Neural progenitor cell (in vitro differentiated cells): Measurements from ENCODE around the gene STAMBPL1. TPM values are rescaled to one million over a fixed set of nuclear protein-coding genes. Genes with fewer than 3 reads are reported as not detected.

Source experiments
- DNase-seq: peaks from one replicate; pipeline ENCODE4 v3.0.0-alpha.2; 2016; ENCODE audit warnings: low spot score
- H2AFZ ChIP-seq: fragments of 200-600 bp; sonication (generic); replicated peaks from 2 replicates; pipeline ENCODE4 v1.6.1; 2016; ENCODE audit warnings: antibody characterized with exemption
- H3F3A ChIP-seq: fragments of 200-600 bp; sonication (generic); 2 replicates; pipeline ENCODE4 v1.6.1; 2016; ENCODE audit warnings: antibody characterized with exemption, low read depth
- H3K27ac ChIP-seq: fragments of 200-600 bp; sonication (generic); 2 replicates; pipeline ENCODE4 v1.5.1; 2016; ENCODE audit warnings: mild to moderate bottlenecking
- H3K27me3 ChIP-seq: fragments of 200-600 bp; sonication (generic); 2 replicates; pipeline ENCODE4 v1.6.1; 2016; ENCODE audit warnings: mild to moderate bottlenecking, moderate library complexity
- H3K36me3 ChIP-seq: fragments of 200-600 bp; sonication (generic); 2 replicates; pipeline ENCODE4 v1.5.1; 2016
- H3K4me1 ChIP-seq: fragments of 200-600 bp; sonication (generic); 2 replicates; pipeline ENCODE4 v1.6.1; 2016; ENCODE audit warnings: mixed run types
- H3K4me2 ChIP-seq: fragments of 200-600 bp; sonication (generic); 2 replicates; pipeline ENCODE4 v1.6.1; 2016
- H3K4me3 ChIP-seq: fragments of 200-600 bp; sonication (generic); 2 replicates; pipeline ENCODE4 v1.5.1; 2016
- H3K79me2 ChIP-seq: fragments of 200-600 bp; sonication (generic); 2 replicates; pipeline ENCODE4 v1.6.1; 2016; ENCODE audit warnings: low read depth
- H3K9ac ChIP-seq: fragments of 200-600 bp; sonication (generic); 2 replicates; pipeline ENCODE4 v1.6.1; 2016
- H3K9me3 ChIP-seq: fragments of 200-600 bp; sonication (generic); 2 replicates; pipeline ENCODE4 v1.5.1; 2016; ENCODE audit warnings: low read depth
- H4K20me1 ChIP-seq: fragments of 200-600 bp; sonication (generic); 2 replicates; pipeline ENCODE4 v1.6.1; 2016; ENCODE audit warnings: low read depth
- H3K27ac Mint-ChIP-seq: 3 replicates; pipeline ENCODE4 v1.8.0; 2021; ENCODE audit warnings: mixed read lengths
- H3K27me3 Mint-ChIP-seq: 2 replicates; pipeline ENCODE4 v1.8.0; 2022; ENCODE audit warnings: low read depth, mild to moderate bottlenecking, inconsistent platforms, moderate library complexity, mixed read lengths; ENCODE audit not compliant: insufficient read depth
- H3K36me3 Mint-ChIP-seq: 3 replicates; pipeline ENCODE4 v1.8.0; 2021; ENCODE audit warnings: mixed read lengths
- H3K4me1 Mint-ChIP-seq: 3 replicates; pipeline ENCODE4 v1.8.0; 2021; ENCODE audit warnings: mixed read lengths
- H3K4me3 Mint-ChIP-seq: 3 replicates; pipeline ENCODE4 v1.8.0; 2021; ENCODE audit warnings: mild to moderate bottlenecking, moderate library complexity, mixed read lengths
- H3K9me3 Mint-ChIP-seq: 3 replicates; pipeline ENCODE4 v1.8.0; 2020; ENCODE audit warnings: mixed read lengths
- CTCF ChIP-seq: fragments of 200-600 bp; sonication (generic); IDR thresholded peaks from 2 replicates; pipeline ENCODE4 v1.5.1; 2017; ENCODE audit warnings: antibody characterized with exemption, mild to moderate bottlenecking
- EZH2 ChIP-seq: fragments of 200-600 bp; sonication (generic); IDR thresholded peaks from 2 replicates; pipeline ENCODE4 v1.6.1; 2017; ENCODE audit warnings: antibody characterized with exemption, mild to moderate bottlenecking, moderate library complexity
- EZH2phosphoT487 ChIP-seq: fragments of 200-600 bp; sonication (generic); IDR thresholded peaks from 2 replicates; pipeline ENCODE4 v1.6.1; 2017; ENCODE audit warnings: antibody characterized with exemption
- total RNA-seq: library from RNA; depleted of rRNA; stranded (reverse); fragments of >200 nt; gene quantifications from 2 replicates; pipeline ENCODE4 v1.2.3, GENCODE V29; 2015; ENCODE audit warnings: low replicate concordance

Gene STAMBPL1
- total RNA-seq, 1 donor from 2014 or later = 1.9 TPM

- no peaks in the 10 kb centered on the region for H3F3A ChIP-seq
- no peaks in the 10 kb centered on the region for H3K9me3 ChIP-seq
- no peaks in the 10 kb centered on the region for H3K36me3 Mint-ChIP-seq
- TF ChIP-seq EZH2phosphoT487 (no peak), EZH2 (no peak)
- no peak overlapping the region for H2AFZ ChIP-seq
- H3K9me3 Mint-ChIP-seq = no peaks in the 10 kb centered on the region
- no peak overlapping the region for H3K27ac ChIP-seq
- no peaks in the 10 kb centered on the region for H3K36me3 ChIP-seq
- H3K4me1 ChIP-seq = no peaks in the 10 kb centered on the region
- H4K20me1 ChIP-seq = no peaks in the 10 kb centered on the region
- no peak overlapping the region for H3K4me3 Mint-ChIP-seq
- H3K27ac Mint-ChIP-seq = no peak overlapping the region
- H3K79me2 ChIP-seq = no peaks in the 10 kb centered on the region
- H3K9ac ChIP-seq = no peak overlapping the region
- no peak for DNase-seq
- H3K4me3 ChIP-seq = no peak overlapping the region
- H3K27me3 ChIP-seq = no peaks in the 10 kb centered on the region
- H3K4me2 ChIP-seq = no peak overlapping the region
- H3K4me1 Mint-ChIP-seq = no peaks in the 10 kb centered on the region
- no peaks in the 10 kb centered on the region for H3K27me3 Mint-ChIP-seq
Measured at GRCh38 chr10:88854684-88855083, 25.4 kb upstream of the STAMBPL1 start.

- Histone ChIP-seq H3K27me3 (no peaks in the 10 kb centered on the region), H3K4me2 (no peak overlapping the region), H3K9me3 (no peaks in the 10 kb centered on the region), H3K9ac (no peak overlapping the region), H3K4me1 (no peaks in the 10 kb centered on the region), H3F3A (no peaks in the 10 kb centered on the region), H3K4me3 (no peak overlapping the region), H4K20me1 (no peaks in the 10 kb centered on the region), H3K79me2 (no peaks in the 10 kb centered on the region), H3K36me3 (no peaks in the 10 kb centered on the region), H2AFZ (no peak overlapping the region), H3K27ac (no peak overlapping the region)
- Mint-ChIP-seq H3K27me3 (no peaks in the 10 kb centered on the region), H3K4me1 (no peaks in the 10 kb centered on the region), H3K27ac (no peak overlapping the region), H3K9me3 (no peaks in the 10 kb centered on the region), H3K36me3 (no peaks in the 10 kb centered on the region), H3K4me3 (no peak overlapping the region)
- DNase-seq = no peak
- no peak for TF ChIP-seq EZH2phosphoT487
- TF ChIP-seq CTCF = no peak
- no peak for TF ChIP-seq EZH2
Measured at GRCh38 chr10:88857831-88858230, 22.2 kb upstream of the STAMBPL1 start.

- no peak for TF ChIP-seq EZH2phosphoT487
- no peak for TF ChIP-seq EZH2
- TF ChIP-seq CTCF = no peak
- Histone ChIP-seq H3F3A (no peaks in the 10 kb centered on the region), H3K27ac (no peak overlapping the region), H3K4me1 (no peaks in the 10 kb centered on the region), H3K36me3 (no peaks in the 10 kb centered on the region), H4K20me1 (no peaks in the 10 kb centered on the region), H3K27me3 (no peaks in the 10 kb centered on the region), H3K9me3 (no peaks in the 10 kb centered on the region), H2AFZ (no peak overlapping the region), H3K4me3 (no peak overlapping the region), H3K4me2 (no peak overlapping the region), H3K9ac (no peak overlapping the region), H3K79me2 (no peaks in the 10 kb centered on the region)
- Mint-ChIP-seq H3K4me1 (no peaks in the 10 kb centered on the region), H3K27me3 (no peaks in the 10 kb centered on the region), H3K36me3 (no peaks in the 10 kb centered on the region), H3K27ac (no peak overlapping the region), H3K9me3 (no peaks in the 10 kb centered on the region), H3K4me3 (no peak overlapping the region)
- DNase-seq = no peak
Measured at GRCh38 chr10:88858491-88858890, 21.6 kb upstream of the STAMBPL1 start.

GRCh38 chr10:88861036-88861435 is 19.0 kb upstream of the STAMBPL1 start:
- no peaks in the 10 kb centered on the region for H3K27me3 ChIP-seq
- no peak for DNase-seq
- H3K27me3 Mint-ChIP-seq = no peaks in the 10 kb centered on the region
- H3K36me3 ChIP-seq = no peaks in the 10 kb centered on the region
- no peaks in the 10 kb centered on the region for H3K9me3 ChIP-seq
- no peak overlapping the region for H3K4me3 Mint-ChIP-seq
- no peaks in the 10 kb centered on the region for H3K79me2 ChIP-seq
- H3K36me3 Mint-ChIP-seq = no peaks in the 10 kb centered on the region
- no peak overlapping the region for H3K9ac ChIP-seq
- no peak overlapping the region for H3K4me2 ChIP-seq
- no peaks in the 10 kb centered on the region for H3K4me1 Mint-ChIP-seq
- no peaks in the 10 kb centered on the region for H3K9me3 Mint-ChIP-seq
- no peak overlapping the region for H3K4me3 ChIP-seq
- no peak overlapping the region for H3K27ac ChIP-seq
- H4K20me1 ChIP-seq = no peaks in the 10 kb centered on the region
- H3F3A ChIP-seq = no peaks in the 10 kb centered on the region
- no peak overlapping the region for H2AFZ ChIP-seq
- TF ChIP-seq CTCF (no peak), EZH2phosphoT487 (no peak), EZH2 (no peak)
- no peak overlapping the region for H3K27ac Mint-ChIP-seq
- no peaks in the 10 kb centered on the region for H3K4me1 ChIP-seq
